ENCODE data around the gene NBEAL1.

GRCh38 chr2:203030545-203030944, 15.9 kb downstream of the NBEAL1 start:
- no peak for TF ChIP-seq EP300 (IDR thresholded peaks at IDR 0.05)
- TF ChIP-seq CTCF (IDR thresholded peaks at IDR 0.05) = no peak
